Lower leg skin (tissue), 3 donors: ENCODE data around the gene MYOG.

Experiments used
- POLR2A ChIP-seq, 2 donors: fragments of 450-650 bp; IDR thresholded peaks; one replicate each; pipeline ENCODE4 v1.6.1; 2016 to 2017; ENCODE audit warnings: antibody characterized with exemption in 2 of 2, mild to moderate bottlenecking in 1 of 2, moderate library complexity in 1 of 2
- TF ChIP-seq, protein P1 (sequence below), 3 donors: fragments of 450-650 bp; IDR thresholded peaks; one replicate each; pipeline ENCODE4 v1.5.1; 2016; ENCODE audit warnings: antibody characterized with exemption in 3 of 3, mild to moderate bottlenecking in 3 of 3, moderate library complexity in 2 of 3

GRCh38 chr1:203033917-203034316 is 51.9 kb downstream of the MYOG start:
- TF ChIP-seq, protein P1, sequence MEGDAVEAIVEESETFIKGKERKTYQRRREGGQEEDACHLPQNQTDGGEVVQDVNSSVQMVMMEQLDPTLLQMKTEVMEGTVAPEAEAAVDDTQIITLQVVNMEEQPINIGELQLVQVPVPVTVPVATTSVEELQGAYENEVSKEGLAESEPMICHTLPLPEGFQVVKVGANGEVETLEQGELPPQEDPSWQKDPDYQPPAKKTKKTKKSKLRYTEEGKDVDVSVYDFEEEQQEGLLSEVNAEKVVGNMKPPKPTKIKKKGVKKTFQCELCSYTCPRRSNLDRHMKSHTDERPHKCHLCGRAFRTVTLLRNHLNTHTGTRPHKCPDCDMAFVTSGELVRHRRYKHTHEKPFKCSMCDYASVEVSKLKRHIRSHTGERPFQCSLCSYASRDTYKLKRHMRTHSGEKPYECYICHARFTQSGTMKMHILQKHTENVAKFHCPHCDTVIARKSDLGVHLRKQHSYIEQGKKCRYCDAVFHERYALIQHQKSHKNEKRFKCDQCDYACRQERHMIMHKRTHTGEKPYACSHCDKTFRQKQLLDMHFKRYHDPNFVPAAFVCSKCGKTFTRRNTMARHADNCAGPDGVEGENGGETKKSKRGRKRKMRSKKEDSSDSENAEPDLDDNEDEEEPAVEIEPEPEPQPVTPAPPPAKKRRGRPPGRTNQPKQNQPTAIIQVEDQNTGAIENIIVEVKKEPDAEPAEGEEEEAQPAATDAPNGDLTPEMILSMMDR (IDR thresholded peaks at IDR 0.05) = no peak
- TF ChIP-seq POLR2A (IDR thresholded peaks at IDR 0.05) = no peak
